ENCODE measurements around the gene CCKAR. TPM values are rescaled to one million over a fixed set of nuclear protein-coding genes. Genes with fewer than 3 reads are reported as not detected.

Gene CCKAR
- total and polyA plus RNA-seq, 5 experiments from 2014 or later: not detected

DNA sequence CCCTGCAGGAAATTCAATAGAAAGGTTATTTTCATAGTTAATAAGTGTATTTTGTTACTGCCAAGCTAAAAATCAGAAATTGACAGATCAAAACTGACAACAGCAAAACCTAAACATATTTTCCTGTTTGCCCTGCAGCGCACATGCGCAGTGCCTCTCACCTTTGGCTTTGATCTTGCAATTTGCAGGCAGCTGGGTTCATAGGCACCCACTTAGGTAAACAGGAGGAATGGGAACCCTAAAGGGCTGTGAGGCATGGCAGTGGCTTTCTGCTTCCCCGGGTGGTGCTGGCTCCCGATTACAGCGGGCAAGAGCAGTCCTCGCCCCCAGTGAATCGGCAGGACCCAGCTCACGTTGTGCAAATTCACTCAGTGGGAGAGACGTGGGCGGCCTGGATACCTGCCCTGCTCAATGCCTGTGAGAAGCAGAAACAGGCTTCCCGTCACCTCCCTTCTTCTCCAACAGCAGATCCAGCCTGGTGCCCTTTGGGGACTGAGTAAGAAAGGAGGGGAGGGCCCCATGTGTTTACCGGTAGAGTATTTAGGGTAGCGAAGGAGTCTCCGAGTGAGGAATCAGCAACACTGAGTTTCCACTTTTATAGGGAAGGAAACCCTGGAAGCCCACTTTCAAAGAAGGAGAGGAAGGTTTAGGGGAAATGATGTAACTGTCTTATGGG lies 25.7 kb downstream of the CCKAR start:
- Mint-ChIP-seq H3K36me3 (no peaks in the 10 kb centered on the region), H3K4me3 (no peak overlapping the region), H3K27ac (peak overlapping the region in 1 of 10 donors; percentile 15), H3K9me3 (peaks cover 0 to 2% (median 0%) of the 10 kb centered on the region in 9 donors), H3K4me1 (no peaks in the 10 kb centered on the region), H3K27me3 (peaks cover 0 to 11% (median 10%) of the 10 kb centered on the region in 5 donors)
- DNase-seq (no peak), ATAC-seq (no peak)
- POLR2A ChIA-PET: no interaction called here

DNA sequence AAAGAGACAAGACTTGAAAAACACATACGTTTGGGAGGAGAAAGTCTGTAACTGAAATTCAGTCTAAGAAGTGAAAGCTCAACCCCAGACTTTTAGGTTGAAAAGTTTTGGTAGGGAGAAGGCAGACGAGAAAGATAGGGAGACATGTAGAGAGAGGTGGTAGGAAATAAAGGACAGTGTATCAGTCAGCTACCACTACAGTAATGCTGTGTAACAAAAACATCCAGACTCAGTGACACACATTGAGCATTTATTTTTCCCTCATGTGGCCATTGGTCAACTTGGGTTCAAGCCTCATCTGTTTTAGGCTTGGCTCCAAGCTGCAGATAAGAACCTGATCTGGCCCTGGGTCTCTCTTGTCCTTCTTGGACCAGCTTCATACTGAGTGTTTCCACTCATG lies 26.9 kb downstream of the CCKAR start:
- POLR2A ChIA-PET: no interaction called here
- H3K4me3 Mint-ChIP-seq: no peak overlapping the region
- ATAC-seq: no peak
- peaks cover 2 to 9% (median 4%) of the 10 kb centered on the region in 4 donors for H3K4me1 Mint-ChIP-seq
- H3K36me3 Mint-ChIP-seq: no peaks in the 10 kb centered on the region
- no peak for DNase-seq
- no peaks in the 10 kb centered on the region for H3K9me3 Mint-ChIP-seq
- H3K27me3 Mint-ChIP-seq: peaks cover 0 to 11% (median 10%) of the 10 kb centered on the region in 5 donors
- H3K27ac Mint-ChIP-seq: no peak overlapping the region

DNA sequence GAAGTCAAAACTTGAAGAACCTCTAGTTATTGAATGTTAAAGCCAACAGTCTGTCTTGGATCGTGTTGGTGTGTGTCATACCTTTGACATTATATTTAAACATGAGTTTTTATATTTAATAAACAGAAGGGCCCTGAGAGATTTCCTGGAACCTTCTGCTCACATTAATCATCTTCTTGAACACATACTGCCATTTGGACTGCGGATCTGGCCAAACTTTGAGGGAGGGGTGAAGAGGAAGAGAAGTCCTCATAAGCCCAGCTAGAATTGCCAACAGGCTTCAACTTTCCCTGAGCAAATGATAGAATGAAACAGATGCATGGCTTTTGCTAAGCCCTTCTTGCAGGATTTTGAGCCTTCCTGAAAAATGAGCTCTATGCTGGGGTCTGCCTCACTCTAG lies 27.4 kb downstream of the CCKAR start:
- no peaks in the 10 kb centered on the region for H3K36me3 Mint-ChIP-seq
- no peak overlapping the region for H3K27ac Mint-ChIP-seq
- ATAC-seq (no peak), DNase-seq (no peak)
- no peaks in the 10 kb centered on the region for H3K9me3 Mint-ChIP-seq
- peaks cover 0 to 11% (median 9%) of the 10 kb centered on the region in 5 donors for H3K27me3 Mint-ChIP-seq
- peaks cover 4 to 14% (median 9%) of the 10 kb centered on the region in 4 donors for H3K4me1 Mint-ChIP-seq
- POLR2A ChIA-PET: no interaction called here
- no peak overlapping the region for H3K4me3 Mint-ChIP-seq

DNA sequence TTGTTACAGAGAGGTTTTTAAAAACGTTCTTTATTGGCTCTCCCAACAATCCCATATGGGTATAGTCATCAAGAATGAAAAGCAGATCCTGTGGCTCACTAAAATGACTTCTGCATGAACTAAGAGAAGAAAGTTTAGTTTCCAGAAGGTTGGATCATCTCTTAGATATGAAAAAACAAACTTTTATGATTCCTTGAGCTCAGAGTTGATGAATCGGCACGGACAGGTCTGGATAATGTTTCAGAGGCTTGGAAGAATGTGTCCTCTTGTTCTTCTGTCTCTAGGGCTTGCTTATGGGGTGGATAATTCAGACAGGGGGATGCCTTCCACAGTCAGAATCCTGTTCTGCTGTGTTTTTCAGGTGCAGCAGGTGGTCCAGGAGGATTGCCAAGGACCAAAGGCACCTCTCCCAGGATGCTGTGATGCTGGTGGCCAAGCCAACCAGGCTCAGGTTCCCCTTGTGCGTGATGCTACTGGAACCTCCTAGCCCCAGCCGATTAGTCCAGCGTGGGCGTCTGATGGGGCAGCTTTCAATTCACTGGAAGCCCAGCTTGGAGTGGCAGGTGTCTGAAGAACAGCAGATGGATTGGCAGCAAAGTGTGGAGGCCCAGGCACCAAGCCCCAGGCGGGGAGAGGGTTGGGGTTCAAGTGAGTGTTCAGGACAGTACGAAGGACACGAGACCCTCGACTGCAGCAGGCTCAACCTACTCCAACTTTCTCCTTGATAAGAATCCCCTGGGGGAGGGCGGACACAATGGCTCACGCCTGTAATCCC lies 30.3 kb downstream of the CCKAR start:
- Mint-ChIP-seq H3K9me3 (no peaks in the 10 kb centered on the region), H3K36me3 (no peaks in the 10 kb centered on the region), H3K27ac (peak overlapping the region in 2 of 10 donors; percentile 38 to 74), H3K4me3 (no peak overlapping the region), H3K27me3 (peaks cover 0 to 4% (median under 1%) of the 10 kb centered on the region in 5 donors), H3K4me1 (peaks cover 6 to 21% (median 13%) of the 10 kb centered on the region in 4 donors)
- POLR2A ChIA-PET: interaction anchor here (1.0 kb wide), 1 partner anchor 551 kb away, joined by 3 read pairs; no protein-coding TSS in a partner anchor
- ATAC-seq: no peak
- no peak for DNase-seq

DNA sequence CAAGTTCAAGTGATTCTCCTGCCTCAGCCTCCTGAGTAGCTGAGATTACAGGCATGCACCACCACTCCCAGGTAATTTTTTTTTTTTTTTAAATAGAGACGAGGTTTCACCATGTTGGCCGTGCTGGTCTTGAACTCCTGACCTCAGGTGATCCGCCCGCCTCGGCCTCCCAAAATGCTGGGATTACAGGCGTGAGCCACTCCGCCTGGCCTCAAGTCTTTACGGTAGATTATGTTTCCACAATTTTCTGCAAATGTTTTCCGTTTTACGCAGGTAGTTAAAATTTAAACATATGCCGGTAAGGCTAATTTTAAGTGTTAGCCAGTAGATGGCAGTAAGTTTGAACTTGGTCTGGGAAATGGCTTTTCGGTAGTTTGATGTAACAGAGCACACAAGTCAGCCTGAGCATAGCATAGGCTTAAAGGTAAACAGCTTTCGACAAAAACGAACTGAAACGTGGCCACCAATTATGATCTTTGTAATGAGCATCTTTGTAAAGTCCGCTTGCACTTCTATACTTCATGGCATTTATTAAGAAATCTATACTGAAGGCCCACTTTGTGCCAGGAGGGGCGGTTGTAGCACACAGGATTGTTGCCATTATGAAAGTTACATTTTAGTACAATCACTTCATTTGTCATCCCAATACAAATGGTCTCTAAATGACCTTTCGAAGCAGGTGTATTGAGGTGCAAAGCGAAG lies 31.1 kb downstream of the CCKAR start:
- Mint-ChIP-seq H3K4me3 (peak overlapping the region in 9 of 10 donors; percentile 21 to 74 (median 48)), H3K9me3 (peaks cover 0 to 3% (median 0%) of the 10 kb centered on the region in 9 donors), H3K27me3 (peaks cover 0 to 4% (median 0%) of the 10 kb centered on the region in 5 donors), H3K27ac (peak overlapping the region in 4 of 10 donors; percentile 1 to 74 (median 31)), H3K4me1 (peaks cover 6 to 21% (median 13%) of the 10 kb centered on the region in 4 donors), H3K36me3 (no peaks in the 10 kb centered on the region)
- POLR2A ChIA-PET: no interaction called here
- DNase-seq: peak in 3 of 10 donors; percentile 36 to 57 (median 55)
- ATAC-seq: peak; percentile 41 to 68

DNA sequence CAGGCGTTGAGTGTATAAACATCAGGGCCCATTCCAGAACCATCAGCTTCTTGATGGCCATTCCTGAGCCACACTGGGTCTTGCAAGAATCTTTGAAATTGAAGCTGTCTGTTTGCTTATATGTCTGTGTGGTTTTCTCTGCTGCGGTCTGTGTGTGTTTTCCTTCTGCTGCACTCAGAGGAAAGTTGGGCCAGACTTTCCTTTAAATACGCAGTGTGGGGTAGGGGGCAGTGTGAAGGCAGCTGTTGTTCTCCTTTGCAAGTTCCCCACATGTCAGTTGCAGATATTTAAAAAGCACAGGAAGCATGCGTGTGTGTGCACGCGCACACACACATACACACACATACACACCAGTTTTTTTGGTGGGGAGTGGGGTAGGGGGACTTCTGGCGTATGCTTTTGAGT lies 32.1 kb downstream of the CCKAR start:
- ATAC-seq: peak; percentile 39 to 43
- Mint-ChIP-seq H3K27me3 (no peaks in the 10 kb centered on the region), H3K36me3 (no peaks in the 10 kb centered on the region), H3K9me3 (peaks cover 0 to 7% (median 0%) of the 10 kb centered on the region in 9 donors), H3K27ac (peak overlapping the region in 9 of 10 donors; percentile 22 to 77 (median 65)), H3K4me1 (peaks cover 6 to 21% (median 13%) of the 10 kb centered on the region in 4 donors), H3K4me3 (peak overlapping the region in 7 of 10 donors; percentile 1 to 78 (median 28))
- POLR2A ChIA-PET: no interaction called here
- peak in 3 of 10 donors; percentile 17 to 50 (median 25) for DNase-seq

DNA sequence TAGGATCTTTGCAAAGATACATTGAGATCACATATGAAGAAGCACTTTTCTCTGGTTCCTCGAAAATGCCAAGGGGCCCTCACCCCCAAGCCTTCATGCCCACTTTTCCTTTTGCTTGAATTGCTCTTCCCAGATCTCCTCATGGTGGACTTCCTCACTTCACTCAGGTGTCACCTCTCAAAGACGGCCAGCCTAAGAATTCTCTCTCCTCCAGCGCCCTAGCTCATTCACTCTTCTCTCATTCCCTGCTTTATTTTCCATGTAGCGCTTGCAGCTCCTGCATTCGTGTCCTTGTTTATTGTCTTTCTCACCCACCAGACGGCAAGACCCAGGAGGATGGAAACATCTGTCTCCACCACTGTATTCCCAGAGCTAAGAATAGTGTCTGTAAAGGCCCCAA lies 32.9 kb downstream of the CCKAR start:
- POLR2A ChIA-PET: no interaction called here
- Mint-ChIP-seq H3K9me3 (peaks cover 0 to 7% (median 0%) of the 10 kb centered on the region in 9 donors), H3K4me1 (peaks cover 6 to 21% (median 13%) of the 10 kb centered on the region in 4 donors), H3K27me3 (no peaks in the 10 kb centered on the region), H3K36me3 (no peaks in the 10 kb centered on the region), H3K27ac (peak overlapping the region in 3 of 10 donors; percentile 7 to 54 (median 18)), H3K4me3 (no peak overlapping the region)
- DNase-seq (no peak), ATAC-seq (no peak)

DNA sequence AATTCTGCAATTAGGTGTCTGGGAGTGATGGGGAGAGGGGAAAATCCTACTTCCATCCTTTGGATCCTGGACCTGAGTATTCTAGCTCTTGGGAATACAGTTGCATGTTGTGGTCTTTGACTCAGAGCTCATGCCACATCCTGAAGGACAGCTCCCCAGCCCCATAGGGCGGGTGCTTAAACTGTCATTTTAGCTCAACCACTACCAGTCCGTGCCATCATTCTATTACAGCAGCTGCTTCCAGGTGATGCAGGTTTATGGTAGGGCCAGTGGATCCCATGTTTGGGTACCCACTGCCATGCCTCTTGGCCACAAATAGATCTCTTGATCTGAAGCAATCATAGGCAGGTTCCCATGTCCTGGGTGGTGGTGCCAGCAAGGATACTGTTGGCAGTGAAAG lies 34.7 kb downstream of the CCKAR start:
- H3K36me3 Mint-ChIP-seq: no peaks in the 10 kb centered on the region

DNA sequence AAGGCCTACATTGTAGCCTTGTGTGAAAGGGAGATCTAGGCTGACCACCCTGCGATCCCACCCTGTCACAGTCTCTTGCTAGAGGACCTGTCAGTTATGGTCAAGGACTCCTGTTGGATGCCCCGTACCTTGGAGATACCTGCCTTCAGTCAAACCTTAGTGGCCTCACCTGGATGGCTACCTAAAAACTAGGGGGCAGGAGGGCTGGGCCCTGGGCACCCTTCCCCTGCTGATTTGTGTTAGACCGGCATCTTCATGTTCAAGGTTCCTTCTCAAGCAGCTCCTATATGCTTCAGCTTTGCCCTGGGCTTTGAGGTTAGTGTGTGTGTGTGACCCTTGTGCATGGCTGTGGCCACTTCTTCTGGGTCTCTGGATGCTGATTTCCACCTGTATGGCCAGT lies 35.3 kb downstream of the CCKAR start:
- ATAC-seq: no peak
- POLR2A ChIA-PET: no interaction called here
- DNase-seq: no peak
- H3K4me3 Mint-ChIP-seq: no peak overlapping the region
- no peaks in the 10 kb centered on the region for H3K36me3 Mint-ChIP-seq
- H3K4me1 Mint-ChIP-seq: peaks cover 6 to 21% (median 13%) of the 10 kb centered on the region in 4 donors
- H3K27ac Mint-ChIP-seq: peak overlapping the region in 1 of 10 donors; percentile 56
- peaks cover 0 to 7% (median 0%) of the 10 kb centered on the region in 9 donors for H3K9me3 Mint-ChIP-seq
- no peaks in the 10 kb centered on the region for H3K27me3 Mint-ChIP-seq

More for the DNA sequence above, 34.7 kb downstream of the CCKAR start:
- POLR2A ChIA-PET: no interaction called here
- H3K4me3 Mint-ChIP-seq: no peak overlapping the region
- no peaks in the 10 kb centered on the region for H3K27me3 Mint-ChIP-seq
- H3K27ac Mint-ChIP-seq: no peak overlapping the region
- DNase-seq (no peak), ATAC-seq (no peak)
- H3K4me1 Mint-ChIP-seq: peaks cover 6 to 21% (median 13%) of the 10 kb centered on the region in 4 donors
- H3K9me3 Mint-ChIP-seq: peaks cover 0 to 7% (median 0%) of the 10 kb centered on the region in 9 donors

DNA sequence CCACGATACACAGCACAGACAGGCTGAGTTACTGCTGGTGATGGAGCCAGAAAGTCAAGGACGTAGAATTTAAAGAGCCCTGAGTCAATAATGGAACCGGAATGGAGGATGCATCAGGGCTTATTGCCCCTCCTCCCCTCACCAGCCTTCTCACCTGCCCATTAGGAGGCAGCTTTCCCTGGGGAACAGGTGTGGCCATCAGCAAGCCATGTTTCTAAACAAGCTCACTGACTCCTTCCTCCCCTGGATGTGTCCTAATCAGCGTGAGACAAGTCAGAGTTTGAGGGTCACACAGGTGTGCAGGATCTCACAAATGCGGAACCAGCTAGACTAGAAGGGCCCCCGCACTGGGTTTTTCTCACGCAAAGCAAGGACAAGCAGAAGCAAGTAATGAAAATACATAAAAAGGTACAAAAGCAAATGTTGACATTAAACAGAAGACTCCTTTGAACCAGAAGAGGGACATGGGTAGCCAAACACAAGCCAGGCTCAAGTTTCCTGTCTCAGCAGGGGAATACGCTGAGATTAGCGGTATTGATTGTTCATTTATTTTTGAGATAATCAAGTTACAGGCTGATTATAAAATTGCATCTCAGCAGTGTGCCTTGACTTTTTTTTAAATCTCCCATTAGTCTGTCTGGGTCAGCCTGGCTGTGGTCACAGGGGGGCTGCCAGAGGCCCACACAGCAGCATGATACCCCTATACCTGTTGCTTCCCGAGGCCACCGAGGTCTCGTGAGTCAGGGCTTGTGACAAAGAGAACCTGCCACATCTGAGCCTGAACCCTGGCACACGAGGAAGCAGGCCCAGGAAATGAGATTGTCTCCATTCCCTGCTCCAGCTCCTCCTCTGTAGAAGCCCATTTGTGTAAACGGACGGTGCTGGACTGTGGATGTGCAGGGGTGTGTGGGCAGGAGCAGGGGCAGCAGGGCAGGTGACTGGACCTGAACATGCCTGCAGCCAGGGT lies 37.4 kb downstream of the CCKAR start:
- H3K36me3 Mint-ChIP-seq: no peaks in the 10 kb centered on the region
- no peak for DNase-seq
- peak overlapping the region in 1 of 10 donors; percentile 37 for H3K4me3 Mint-ChIP-seq
- H3K4me1 Mint-ChIP-seq: peaks cover under 1 to 8% (median 4%) of the 10 kb centered on the region in 4 donors
- peaks cover 0 to 2% (median under 1%) of the 10 kb centered on the region in 5 donors for H3K27me3 Mint-ChIP-seq
- H3K9me3 Mint-ChIP-seq: peaks cover 0 to 7% (median 0%) of the 10 kb centered on the region in 9 donors
- ATAC-seq: no peak
- peak overlapping the region in 1 of 10 donors; percentile 48 for H3K27ac Mint-ChIP-seq
- POLR2A ChIA-PET: interaction anchor here (0.5 kb wide), 1 partner anchor 9 kb away, joined by 3 read pairs; no protein-coding TSS in a partner anchor

DNA sequence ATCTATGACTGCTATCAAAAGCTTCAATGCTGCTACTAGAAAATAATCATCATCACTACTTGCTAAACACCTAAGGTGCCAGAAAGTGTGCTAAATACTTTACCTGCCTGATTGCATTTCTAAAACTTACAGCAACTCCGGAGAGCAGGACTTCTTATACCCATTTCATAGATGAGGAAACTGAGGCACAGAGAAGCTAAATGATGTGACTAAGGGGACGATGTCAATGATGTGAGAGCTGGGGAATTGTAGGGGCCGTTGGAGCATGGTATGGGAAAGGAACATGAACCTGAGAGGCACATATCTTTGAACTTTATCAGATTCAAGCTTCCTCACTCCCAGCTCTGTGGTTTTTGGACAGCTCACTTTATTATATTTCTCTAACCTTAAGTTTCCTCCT lies 38.7 kb downstream of the CCKAR start:
- no peaks in the 10 kb centered on the region for H3K4me1 Mint-ChIP-seq
- peaks cover 0 to under 1% (median 0%) of the 10 kb centered on the region in 3 donors for H3K36me3 Mint-ChIP-seq
- DNase-seq: no peak
- peaks cover 0 to 11% (median 4%) of the 10 kb centered on the region in 5 donors for H3K27me3 Mint-ChIP-seq
- no peak for ATAC-seq
- peaks cover 0 to 14% (median under 1%) of the 10 kb centered on the region in 9 donors for H3K9me3 Mint-ChIP-seq
- no peak overlapping the region for H3K27ac Mint-ChIP-seq
- H3K4me3 Mint-ChIP-seq: no peak overlapping the region
- POLR2A ChIA-PET: no interaction called here

Data from naive thymus-derived CD8-positive, alpha-beta T cell (primary cell).